Upper lobe of left lung (tissue), 6 donors: ENCODE results near the gene SERTAD3. TPM values are rescaled to one million over a fixed set of nuclear protein-coding genes. Genes with fewer than 3 reads are reported as not detected.

Source experiments
- ATAC-seq, 2 donors: fragments of 200-7000 bp; cut with Tn5 transposase; one replicate each; pipeline ENCODE4 v1.9.1; 2022; ENCODE audit warnings: mild to moderate bottlenecking in 2 of 2, moderate library complexity in 2 of 2; ENCODE audit not compliant: low FRiP score in 2 of 2
- DNase-seq, 2 donors: peaks; one replicate each; pipeline ENCODE4 v3.0.0-alpha.2; 2019 to 2020
- H3K27ac ChIP-seq, 4 donors: fragments of 200-600 bp; sonication (generic); one replicate each; pipeline ENCODE4 v1.5.1; 2016 to 2019
- H3K27me3 ChIP-seq, 4 donors: fragments of 200-600 bp; sonication (generic); one replicate each; pipeline ENCODE4 v1.5.1; 2017 to 2019
- H3K36me3 ChIP-seq, 4 donors: fragments of 200-600 bp; sonication (generic); one replicate each; pipeline ENCODE4 v1.5.1; 2016 to 2019
- H3K4me1 ChIP-seq, 4 donors: fragments of 200-600 bp; sonication (generic); one replicate each; pipeline ENCODE4 v1.5.1; 2018 to 2019
- H3K4me3 ChIP-seq, 4 donors: fragments of 200-600 bp; sonication (generic); one replicate each; pipeline ENCODE4 v1.5.1; 2017 to 2019; ENCODE audit warnings: mild to moderate bottlenecking in 2 of 4, moderate library complexity in 1 of 4
- H3K9me3 ChIP-seq, 4 donors: fragments of 200-600 bp; sonication (generic); one replicate each; pipeline ENCODE4 v1.5.1; 2018 to 2019
- EP300 ChIP-seq, 4 donors: sonication (generic); formaldehyde crosslinking; IDR thresholded peaks; one replicate each; pipeline ENCODE4 v1.5.1; 2017; ENCODE audit warnings: antibody characterized with exemption in 4 of 4, control low read depth in 2 of 4
- POLR2A ChIP-seq, 4 donors: fragments of 450-650 bp; IDR thresholded peaks; one replicate each; pipeline ENCODE4 v1.5.1; 2016 to 2017; ENCODE audit warnings: antibody characterized with exemption in 4 of 4, mild to moderate bottlenecking in 2 of 4
- POLR2AphosphoS5 ChIP-seq, 2 donors: sonication (generic); formaldehyde crosslinking; IDR thresholded peaks; one replicate each; pipeline ENCODE4 v1.5.1; 2017; ENCODE audit warnings: antibody characterized with exemption in 2 of 2
- WGBS, 2 donors: methylation state at CpG; one replicate each; pipeline ENCODE4 v1.1.5; 2017 to 2018; 5-methylcytosine and 5-hydroxymethylcytosine counted together
- total RNA-seq, 6 donors: library from RNA; depleted of rRNA in 4 of 6; stranded (reverse); fragments of >200 nt in 4 of 6; gene quantifications; one replicate each; pipeline versions ENCODE4 v1.1.0 to v1.2.1, GENCODE V29; 2016 to 2021
- TF ChIP-seq, protein P1 (sequence below), 6 experiments: fragments of 450-650 bp in 4 of 6; fragments of 200-600 bp in 2 of 6; sonication (generic) in 2 of 6; IDR thresholded peaks; one replicate each; pipeline ENCODE4 v1.5.1; 2016 to 2019; ENCODE audit warnings: antibody characterized with exemption in 6 of 6
- donor health status: DM: no; HTN: no; CAD: no; lungs with moderate emphysema.
- donor health status: DM: no; HTN: yes; CAD: no; lungs with severe emphysema.

Gene SERTAD3
- total RNA-seq, 6 donors from 2014 or later = 8.9 to 44.5 (median 21.9) TPM

DNA sequence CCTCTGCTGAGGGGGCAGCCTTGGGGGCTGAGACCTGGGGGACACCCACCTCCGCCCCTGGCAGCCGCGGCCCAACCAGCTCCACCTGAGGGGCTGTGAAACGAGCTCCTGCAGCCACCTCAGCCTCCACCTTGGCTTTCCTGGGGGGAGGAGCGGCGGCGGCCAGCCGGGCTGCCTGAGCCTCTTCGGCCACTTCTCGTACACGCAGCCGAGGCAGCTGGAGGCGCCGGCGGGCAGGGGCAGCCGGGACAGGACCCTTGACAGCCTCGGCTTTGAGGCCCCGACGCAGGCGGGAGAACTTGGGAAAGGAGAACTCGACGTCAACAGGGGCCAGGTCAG is 46.6 kb downstream of the SERTAD3 start:
- H3K4me1 ChIP-seq = peaks cover 0 to 27% (median 16%) of the 10 kb centered on the region in 4 donors
- peaks cover 3 to 50% (median 24%) of the 10 kb centered on the region in 4 donors for H3K36me3 ChIP-seq
- ATAC-seq = no peak
- H3K9me3 ChIP-seq = no peaks in the 10 kb centered on the region
- H3K27me3 ChIP-seq = no peaks in the 10 kb centered on the region
- no peak overlapping the region for H3K27ac ChIP-seq
- WGBS, 2 donors = 93 to 95% methylated on average over 10 to 22 of the region's 22 CpGs
- DNase-seq = peak in 1 of 2 donors; percentile 82
- TF ChIP-seq POLR2AphosphoS5 (IDR thresholded peaks at IDR 0.05) (no peak), POLR2A (IDR thresholded peaks at IDR 0.05) (no peak), EP300 (IDR thresholded peaks at IDR 0.05) (no peak)
- TF ChIP-seq, protein P1, sequence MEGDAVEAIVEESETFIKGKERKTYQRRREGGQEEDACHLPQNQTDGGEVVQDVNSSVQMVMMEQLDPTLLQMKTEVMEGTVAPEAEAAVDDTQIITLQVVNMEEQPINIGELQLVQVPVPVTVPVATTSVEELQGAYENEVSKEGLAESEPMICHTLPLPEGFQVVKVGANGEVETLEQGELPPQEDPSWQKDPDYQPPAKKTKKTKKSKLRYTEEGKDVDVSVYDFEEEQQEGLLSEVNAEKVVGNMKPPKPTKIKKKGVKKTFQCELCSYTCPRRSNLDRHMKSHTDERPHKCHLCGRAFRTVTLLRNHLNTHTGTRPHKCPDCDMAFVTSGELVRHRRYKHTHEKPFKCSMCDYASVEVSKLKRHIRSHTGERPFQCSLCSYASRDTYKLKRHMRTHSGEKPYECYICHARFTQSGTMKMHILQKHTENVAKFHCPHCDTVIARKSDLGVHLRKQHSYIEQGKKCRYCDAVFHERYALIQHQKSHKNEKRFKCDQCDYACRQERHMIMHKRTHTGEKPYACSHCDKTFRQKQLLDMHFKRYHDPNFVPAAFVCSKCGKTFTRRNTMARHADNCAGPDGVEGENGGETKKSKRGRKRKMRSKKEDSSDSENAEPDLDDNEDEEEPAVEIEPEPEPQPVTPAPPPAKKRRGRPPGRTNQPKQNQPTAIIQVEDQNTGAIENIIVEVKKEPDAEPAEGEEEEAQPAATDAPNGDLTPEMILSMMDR (IDR thresholded peaks at IDR 0.05) = no peak
- no peak overlapping the region for H3K4me3 ChIP-seq

DNA sequence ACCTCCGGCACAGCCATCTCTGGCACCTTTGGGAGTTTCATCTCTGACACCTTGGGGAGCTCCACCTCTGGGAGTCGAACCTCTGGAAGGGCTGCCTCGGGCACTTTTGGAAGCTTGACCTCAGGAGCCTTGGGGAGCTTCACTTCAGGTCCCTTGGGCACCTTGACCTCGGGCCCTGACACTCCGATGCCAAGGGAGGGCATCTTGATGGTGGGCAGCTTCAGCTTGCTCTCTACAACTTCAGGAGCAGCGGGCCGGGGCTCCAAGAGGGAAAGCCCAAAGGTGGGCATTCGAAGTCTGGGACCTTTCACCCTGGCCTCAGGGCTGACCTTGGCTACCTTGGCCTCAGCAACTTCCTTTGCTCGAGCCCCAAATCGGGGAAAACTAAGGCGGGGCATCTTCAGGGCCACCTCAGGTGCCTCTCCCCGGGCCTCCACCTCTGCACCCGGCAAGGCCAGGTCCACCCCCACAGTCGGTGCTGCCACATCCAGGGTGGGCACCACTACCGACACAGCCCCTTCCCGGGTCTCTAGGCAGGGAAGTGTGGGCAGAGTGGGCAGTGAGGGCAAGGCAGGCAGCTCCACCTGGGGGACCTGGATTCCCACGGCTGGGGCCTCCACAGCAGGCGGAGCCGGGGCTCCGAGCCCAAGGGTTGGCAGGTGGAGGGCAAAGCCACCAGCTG is 47.1 kb downstream of the SERTAD3 start:
- no peak for TF ChIP-seq EP300 (IDR thresholded peaks at IDR 0.05)
- TF ChIP-seq POLR2A (IDR thresholded peaks at IDR 0.05) = no peak
- TF ChIP-seq, protein P1 (IDR thresholded peaks at IDR 0.05) = no peak
- TF ChIP-seq POLR2AphosphoS5 (IDR thresholded peaks at IDR 0.05) = no peak
- no peaks in the 10 kb centered on the region for H3K27me3 ChIP-seq
- no peak overlapping the region for H3K4me3 ChIP-seq
- no peak overlapping the region for H3K27ac ChIP-seq
- no peak for DNase-seq
- no peaks in the 10 kb centered on the region for H3K9me3 ChIP-seq
- WGBS, 2 donors = 74 to 97% methylated on average over 4 to 19 of the region's 20 CpGs
- peaks cover under 1 to 31% (median 19%) of the 10 kb centered on the region in 4 donors for H3K4me1 ChIP-seq
- H3K36me3 ChIP-seq = peaks cover 3 to 50% (median 24%) of the 10 kb centered on the region in 4 donors
- no peak for ATAC-seq

DNA sequence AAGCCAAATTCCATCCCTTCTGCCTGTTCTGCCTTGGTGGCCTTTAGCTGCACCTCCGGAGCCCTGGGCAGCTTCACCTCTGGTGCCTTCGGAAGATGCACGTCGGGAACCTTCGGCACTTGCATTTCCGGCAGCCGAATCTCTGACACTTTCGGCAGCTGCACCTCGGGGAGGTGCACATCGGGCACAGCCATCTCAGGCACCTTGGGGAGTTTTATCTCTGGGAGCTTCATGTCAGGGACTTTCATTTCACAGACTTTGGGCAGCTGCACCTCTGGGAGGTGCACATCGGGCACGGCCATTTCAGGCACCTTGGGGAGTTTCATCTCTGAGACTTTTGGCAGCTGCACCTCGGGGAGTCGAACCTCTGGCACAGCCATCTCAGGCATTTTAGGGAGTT is 48.2 kb downstream of the SERTAD3 start:
- Histone ChIP-seq H3K4me3 (no peak overlapping the region), H3K27me3 (no peaks in the 10 kb centered on the region), H3K4me1 (peaks cover 4 to 35% (median 22%) of the 10 kb centered on the region in 4 donors), H3K36me3 (peaks cover 1 to 46% (median 24%) of the 10 kb centered on the region in 4 donors), H3K9me3 (no peaks in the 10 kb centered on the region), H3K27ac (no peak overlapping the region)
- ATAC-seq = no peak
- WGBS, 2 donors = 91 to 93% methylated on average over 10 to 14 of the region's 14 CpGs
- DNase-seq = no peak
- TF ChIP-seq POLR2AphosphoS5 (IDR thresholded peaks at IDR 0.05) = no peak
- no peak for TF ChIP-seq EP300 (IDR thresholded peaks at IDR 0.05)
- TF ChIP-seq, protein P1 (IDR thresholded peaks at IDR 0.05) = no peak
- no peak for TF ChIP-seq POLR2A (IDR thresholded peaks at IDR 0.05)

DNA sequence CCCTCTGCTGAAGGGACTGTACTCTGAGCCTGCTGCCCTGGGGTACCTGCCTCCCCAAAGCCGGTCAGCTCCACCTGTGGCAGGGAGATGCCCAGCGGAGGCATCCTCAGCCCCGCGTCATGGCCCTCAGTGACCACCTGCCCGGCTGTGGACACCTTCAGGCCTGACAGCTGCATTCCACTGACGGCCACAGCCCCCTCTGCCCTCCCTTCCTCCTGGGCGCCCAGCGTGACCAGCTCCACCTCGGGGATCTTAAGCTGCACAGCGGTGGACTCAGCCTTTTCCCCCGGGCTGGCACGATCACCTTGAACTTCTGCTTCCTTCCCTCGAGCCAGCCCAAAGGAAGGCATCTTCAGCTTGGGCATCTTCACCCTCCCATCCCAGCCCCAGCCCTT is 49.3 kb downstream of the SERTAD3 start:
- peaks cover 4 to 35% (median 22%) of the 10 kb centered on the region in 4 donors for H3K4me1 ChIP-seq
- no peak overlapping the region for H3K4me3 ChIP-seq
- TF ChIP-seq, protein P1 (IDR thresholded peaks at IDR 0.05) = no peak
- TF ChIP-seq POLR2AphosphoS5 (IDR thresholded peaks at IDR 0.05) = no peak
- TF ChIP-seq POLR2A (IDR thresholded peaks at IDR 0.05) = no peak
- TF ChIP-seq EP300 (IDR thresholded peaks at IDR 0.05) = no peak
- no peak for DNase-seq
- WGBS, 2 donors = 63 to 81% methylated on average over 7 to 9 of the region's 13 CpGs
- no peaks in the 10 kb centered on the region for H3K27me3 ChIP-seq
- peaks cover 0 to 45% (median 24%) of the 10 kb centered on the region in 4 donors for H3K36me3 ChIP-seq
- no peak overlapping the region for H3K27ac ChIP-seq
- H3K9me3 ChIP-seq = no peaks in the 10 kb centered on the region
- ATAC-seq = no peak
